ENCODE data around the gene JMJD6.
A peak's percentile ranks its signal among the peaks of the same experiment; 100 is the strongest.
"Not testable (repeated sequence)": the region's sequence is repeated elsewhere in the genome, so short reads cannot be mapped to it uniquely, and the experiment has no call there.

The JMJD6 gene

DNA sequence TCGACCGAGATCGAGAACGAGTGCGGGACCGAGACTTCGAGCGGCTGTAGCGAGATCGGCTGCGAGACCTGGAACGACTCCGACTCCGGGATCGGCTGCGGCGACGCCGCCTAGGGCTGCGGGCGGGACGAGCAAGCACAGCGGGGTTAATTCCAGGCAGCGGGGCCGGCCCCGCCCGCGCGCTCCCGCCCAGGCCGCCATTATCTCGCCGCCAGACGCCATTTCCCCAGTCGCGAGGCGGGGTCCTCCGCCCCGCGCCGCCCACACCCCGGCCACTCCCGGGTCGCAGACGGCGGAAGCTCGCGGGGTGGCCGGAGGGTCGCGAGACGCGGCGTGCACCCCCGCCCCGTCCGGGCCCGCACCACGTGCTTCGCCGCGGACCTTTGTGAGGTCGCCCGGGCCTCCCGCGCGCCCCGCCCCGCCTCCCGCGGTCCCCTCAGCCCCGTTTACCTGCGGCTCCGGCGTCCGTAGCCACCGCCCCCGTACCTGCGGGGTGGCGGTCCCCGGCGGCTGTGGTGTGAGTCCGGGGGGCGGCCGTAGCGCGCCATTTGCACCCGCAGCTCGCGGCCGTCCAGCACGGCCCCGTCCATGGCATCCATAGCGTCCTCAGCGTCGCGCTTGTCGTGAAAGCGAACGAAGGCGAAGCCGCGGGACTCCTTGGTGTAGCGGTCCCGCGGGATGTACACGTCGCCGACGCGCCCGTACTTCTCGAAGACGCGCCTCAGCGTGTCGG is 10.1 kb upstream of the JMJD6 start:
- DNase-seq (ENCODE audit: low read depth in 2 of 2): peak in 1 of 2 donors; percentile 71

DNA sequence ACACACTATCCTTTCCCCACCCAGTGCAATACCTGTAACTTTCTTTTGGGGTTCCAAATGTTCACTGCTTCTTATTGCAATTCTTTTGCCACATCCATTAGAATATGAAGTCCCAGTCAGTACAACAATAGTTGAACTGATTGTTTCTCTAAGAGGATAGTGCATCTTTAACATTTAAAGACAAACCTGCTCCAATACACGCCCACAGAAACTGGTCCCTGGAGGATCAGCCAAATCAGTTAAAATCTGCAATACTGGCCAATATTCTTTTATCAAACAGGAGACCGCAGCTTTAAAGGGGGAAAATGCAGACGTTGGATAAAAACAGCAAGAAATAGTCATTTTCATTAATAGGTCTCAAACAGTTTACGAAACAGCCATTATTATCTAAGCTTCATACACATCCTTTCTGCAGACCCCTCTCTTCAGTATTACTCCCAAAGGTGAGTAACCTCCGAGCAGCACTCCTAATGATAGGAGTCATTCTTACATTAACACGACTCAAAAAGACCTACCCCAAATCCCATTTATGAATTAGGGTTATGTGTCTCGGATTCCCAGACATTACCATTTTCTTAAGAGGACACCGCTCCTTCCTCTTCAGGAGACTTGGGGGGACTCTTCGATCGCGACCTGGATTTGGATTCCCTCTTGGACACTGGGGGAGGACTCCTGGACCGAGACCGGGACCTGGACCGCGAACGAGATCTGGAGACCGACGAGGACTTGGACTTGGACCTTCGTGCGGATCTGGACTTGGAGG is 9.4 kb upstream of the JMJD6 start:
- DNase-seq (ENCODE audit: low read depth in 2 of 2): no peak

DNA sequence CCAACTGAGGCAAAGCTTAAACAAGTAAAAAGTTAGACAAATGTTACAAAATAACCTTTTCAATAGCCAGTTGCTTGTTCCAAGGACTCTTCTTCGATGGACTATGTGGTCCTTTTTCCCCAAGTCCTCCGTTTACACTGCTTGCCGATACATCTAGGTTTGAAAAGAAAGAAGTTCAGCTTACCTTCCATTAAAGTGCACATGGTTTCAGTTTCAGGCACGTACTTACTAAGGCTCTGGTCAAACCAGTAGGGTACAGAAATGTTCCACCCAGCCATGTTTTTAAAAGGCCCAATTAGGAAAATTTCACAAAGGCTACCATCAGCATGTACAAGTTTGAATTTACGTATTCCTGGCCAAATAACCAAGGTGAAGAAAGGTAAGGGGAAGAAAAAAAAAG is 8.6 kb upstream of the JMJD6 start:
- DNase-seq (ENCODE audit: low read depth in 2 of 2): no peak

DNA sequence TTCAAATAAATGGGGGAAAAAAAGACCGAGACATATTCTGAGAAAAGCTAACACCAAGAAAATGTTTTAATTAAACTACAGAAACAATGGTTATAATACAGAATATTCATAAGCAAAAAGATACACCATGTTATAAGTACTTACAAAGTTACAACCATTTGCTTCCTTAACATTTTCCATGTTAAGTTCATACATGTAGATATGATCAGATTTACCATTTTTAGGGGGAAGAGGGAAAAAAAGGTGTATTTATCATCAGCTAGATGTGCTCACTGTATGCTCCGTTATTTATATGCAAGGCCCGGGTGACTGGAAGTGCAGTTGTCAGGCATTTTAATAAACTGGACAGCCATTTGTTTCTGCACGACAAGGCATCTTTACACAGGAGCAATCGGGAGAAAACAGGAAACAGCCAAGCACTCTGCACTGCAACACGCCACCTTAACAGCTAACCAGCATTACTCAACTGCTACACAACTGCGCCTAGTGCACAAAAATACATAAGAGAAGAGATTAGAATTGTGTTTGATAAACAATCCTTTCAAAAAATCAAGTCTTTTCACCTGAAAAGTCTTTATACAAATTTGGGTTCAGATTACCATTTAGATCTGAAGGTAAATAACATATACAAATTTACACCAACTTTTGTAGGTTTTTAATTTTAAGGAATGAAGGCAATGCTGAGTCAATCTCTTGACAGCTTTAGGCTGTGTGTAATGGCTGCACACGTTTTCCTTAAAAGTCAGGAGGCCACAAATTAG is 7.9 kb upstream of the JMJD6 start:
- DNase-seq (ENCODE audit: low read depth in 2 of 2): no peak

DNA sequence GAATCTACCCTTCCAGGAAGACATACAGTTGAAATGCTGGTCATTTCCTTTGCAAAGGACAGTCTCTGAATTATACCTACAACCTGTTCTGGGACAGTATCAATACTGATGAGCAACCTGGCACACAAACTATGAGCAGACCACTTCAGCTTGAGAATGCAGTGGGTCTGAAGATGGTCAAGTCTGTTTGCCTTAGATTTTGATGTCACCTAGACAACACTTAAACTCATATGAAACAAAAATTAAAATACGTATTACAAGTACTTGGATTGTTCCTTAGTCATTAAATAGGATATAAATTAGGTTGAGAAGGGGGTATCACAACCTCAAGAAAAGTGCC is 7.2 kb upstream of the JMJD6 start:
- no peak for DNase-seq (ENCODE audit: low read depth in 2 of 2)

DNA sequence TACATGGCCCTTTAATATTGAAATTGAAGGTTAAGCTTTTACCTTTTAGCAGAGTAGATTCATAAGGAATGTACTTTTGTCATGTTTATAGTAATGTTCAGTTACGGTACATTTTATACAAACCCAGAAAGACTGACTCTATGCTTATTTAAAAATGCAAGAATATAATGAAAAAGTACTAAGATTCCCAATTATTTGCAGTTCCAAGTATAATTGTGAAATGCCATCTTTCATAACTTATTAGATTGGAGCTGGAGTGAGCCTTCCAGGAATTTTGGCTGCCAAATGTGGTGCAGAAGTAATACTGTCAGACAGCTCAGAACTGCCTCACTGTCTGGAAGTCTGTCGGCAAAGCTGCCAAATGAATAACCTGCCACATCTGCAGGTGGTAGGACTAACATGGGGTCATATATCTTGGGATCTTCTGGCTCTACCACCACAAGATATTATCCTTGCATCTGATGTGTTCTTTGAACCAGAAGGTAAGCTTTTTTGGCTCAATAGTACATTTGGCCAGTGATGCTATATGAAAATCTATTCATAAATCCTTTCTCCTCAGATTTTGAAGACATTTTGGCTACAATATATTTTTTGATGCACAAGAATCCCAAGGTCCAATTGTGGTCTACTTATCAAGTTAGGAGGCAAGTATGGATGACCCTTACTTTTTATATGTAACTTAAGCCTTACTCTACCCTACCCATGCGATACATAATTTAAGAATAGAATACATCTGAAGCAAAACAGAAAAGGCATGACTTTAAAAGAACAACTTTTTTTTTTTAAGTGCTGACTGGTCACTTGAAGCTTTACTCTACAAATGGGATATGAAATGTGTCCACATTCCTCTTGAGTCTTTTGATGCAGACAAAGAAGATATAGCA is 6.6 kb upstream of the JMJD6 start:
- no peak for DNase-seq (ENCODE audit: low read depth in 2 of 2)

DNA sequence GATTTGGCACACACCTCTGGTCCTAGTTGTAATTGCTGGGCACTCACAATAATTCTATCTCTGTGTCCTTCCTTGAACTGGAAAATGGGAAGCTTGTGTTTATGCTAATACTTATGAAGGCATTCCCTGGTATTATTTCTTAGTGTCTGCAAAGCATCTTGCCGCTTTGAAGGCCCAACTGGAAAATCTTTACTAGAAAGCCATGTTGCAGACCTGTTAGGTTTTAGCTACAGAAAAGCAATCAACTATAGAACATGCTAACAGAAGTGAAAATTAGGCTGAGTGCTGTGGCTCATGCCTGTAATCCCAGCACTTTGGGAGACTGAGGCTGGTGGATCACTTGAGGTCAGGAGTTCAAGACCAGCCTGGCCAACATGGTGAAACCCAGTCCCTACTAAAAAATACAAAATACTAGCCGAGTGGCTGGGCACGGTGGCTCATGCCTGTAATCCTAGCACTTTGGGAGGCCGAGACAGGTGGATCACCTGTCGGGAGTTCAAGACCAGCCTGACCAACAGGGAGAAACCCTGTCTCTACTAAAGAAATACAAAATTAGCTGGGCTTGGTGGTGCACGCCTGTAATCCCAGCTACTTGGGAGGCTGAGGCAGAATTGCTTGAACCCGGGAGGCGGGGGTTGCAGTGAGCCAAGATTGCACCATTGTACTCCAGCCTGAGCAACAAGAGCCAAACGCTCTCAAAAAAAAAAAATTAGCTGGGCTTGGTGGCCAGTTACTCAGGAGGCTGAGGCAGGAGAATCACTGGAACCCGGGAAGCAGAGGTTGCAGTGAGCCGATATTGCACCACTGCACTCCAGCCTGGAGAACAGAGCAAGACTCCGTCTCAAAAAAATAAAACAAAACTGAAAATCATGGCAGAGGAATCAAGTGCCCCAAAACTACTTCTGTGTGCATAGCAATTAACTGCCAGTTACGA is 5.7 kb upstream of the JMJD6 start:
- not testable (repeated sequence) for DNase-seq (ENCODE audit: low read depth in 2 of 2)

DNA sequence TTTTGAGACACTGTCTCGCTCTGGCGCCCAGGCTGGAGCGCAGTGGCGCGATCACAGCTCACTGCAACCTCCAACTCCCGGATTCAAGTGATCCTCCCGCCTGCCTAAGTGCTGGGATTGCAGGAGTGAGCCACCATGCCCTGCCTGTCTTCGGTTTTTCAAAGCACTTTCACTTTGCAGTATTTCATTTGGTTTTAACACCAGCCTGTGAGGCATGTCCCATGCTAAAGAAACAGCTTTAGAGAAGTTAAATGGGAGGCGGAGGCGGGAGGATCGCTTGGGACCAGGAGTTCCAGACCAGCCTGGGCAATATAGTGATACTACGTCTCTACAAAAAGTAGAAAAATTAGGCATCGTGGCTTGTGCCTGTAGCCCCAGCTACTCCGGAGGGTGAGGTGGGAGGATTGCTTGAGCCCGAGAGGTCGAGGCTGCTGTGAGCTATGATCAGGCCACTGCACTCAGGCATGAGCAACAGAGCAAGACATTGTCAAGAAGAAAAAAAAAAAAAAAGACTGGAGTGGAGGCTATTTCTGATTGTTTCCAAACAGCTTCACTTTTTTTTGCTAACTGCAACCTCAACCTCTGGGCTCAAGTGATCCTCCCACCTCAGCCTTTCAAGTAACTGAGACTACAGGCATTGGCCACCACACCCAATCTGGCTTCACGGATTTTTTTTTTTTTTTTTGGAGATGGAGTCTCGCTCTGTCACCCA is 1.5 kb upstream of the JMJD6 start:
- DNase-seq (ENCODE audit: low read depth in 2 of 2): no peak

DNA sequence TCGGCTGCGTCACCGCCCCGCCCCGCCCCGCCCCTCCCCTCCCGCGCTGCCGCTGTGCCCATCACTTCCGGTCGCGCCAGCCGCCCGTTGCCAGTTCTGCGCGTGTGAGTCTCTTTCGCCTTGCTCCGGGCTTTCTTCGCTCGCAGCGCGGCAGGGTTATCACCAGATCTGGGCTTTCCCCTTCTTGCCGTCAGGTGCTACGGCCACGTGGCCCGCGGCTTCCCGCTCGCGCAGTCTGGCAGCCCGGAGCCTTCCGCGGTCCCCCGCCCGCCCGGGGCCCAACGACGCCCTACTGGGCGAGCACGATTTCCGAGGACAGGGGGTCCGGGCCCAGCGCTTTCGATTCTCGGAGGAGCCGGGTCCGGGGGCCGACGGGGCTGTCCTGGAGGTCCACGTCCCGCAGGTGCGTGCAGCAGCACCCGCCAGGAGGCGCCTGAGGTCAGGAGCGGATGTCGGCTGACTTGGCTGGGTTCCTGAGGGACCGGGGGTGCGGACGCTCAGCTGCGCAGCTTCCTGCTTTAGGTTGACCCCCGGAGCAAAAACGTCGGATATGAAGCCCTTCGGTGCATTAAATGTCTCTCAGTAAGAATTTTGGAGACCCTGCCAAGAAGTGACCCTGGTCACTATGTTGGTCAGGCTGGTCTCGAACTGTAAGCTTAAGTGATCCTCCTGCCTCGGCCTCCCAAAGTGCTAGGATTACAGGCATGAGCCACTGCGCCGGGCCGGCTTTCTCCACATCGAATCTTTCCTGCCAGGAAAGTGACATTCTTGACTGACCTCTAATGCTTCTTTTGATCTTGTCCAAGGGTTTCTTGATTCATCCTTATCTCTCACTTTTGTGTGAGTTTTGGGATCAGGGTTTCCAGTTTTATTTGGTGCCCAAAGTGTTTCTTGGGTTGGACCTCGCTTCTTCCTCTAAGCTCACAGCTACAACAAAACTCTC is 641 bp upstream of the JMJD6 start, which contains the start of gene METTL23:
Gene METTL23, plus strand, starts transcription at position 64 of the 943 bp plus-strand sequence. CDS start 2,872 bp downstream, outside the sequence.
- DNase-seq (ENCODE audit: low read depth in 2 of 2): peak; percentile 51 to 68

DNA sequence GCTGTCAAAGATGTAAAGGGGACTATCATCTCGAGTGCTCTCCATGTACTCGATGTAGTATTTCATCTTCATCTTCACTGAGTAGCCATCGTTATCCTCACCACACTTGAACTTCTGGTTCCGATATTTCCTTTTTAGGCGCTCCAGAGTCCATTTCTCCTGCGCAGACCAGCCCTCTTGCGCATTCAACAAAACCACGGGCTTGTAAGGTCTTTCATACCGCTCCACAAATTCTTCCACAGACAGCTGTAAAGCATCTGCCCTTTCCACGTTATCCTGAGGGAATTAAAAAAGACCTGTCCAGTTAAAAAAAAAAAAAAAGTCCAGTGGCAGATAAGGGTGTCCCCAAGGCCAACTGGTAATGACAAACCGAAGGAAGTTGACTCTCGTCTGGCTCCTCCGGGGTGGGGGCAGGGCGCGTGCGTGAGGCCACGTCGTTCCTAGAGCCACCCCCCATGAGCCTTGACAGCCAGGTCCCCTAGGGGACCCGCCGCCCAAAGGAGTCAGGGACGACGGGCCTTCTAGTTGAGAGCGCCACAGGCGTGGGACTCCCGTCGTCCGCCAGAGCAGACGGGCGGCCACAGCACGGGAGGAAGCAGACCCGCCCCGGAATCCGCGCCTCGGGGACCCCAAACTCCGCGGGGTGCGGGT is 701 bp downstream of the JMJD6 start:
- DNase-seq (ENCODE audit: low read depth in 2 of 2): peak in 1 of 2 donors; percentile 69

DNA sequence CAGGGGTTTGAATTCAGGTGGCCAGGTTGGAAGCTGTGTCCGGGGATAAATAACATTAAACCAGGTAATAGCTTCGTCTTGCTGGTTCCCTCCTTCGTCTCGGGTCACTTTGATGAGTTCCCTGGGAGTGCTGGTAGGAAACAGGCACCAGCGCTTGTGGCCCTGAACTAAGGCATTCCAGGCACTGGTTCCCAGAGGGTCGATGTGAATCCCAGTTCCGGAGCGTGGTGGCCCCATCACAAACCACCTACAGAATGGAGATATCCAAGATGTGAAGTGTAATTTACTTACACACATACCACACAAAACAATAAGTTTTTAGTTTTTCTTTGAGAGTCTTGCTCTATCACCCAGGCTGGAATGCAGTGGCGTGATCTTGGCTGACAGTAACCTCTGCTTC is 2.6 kb downstream of the JMJD6 start:
- no peak for DNase-seq (ENCODE audit: low read depth in 2 of 2)

DNA sequence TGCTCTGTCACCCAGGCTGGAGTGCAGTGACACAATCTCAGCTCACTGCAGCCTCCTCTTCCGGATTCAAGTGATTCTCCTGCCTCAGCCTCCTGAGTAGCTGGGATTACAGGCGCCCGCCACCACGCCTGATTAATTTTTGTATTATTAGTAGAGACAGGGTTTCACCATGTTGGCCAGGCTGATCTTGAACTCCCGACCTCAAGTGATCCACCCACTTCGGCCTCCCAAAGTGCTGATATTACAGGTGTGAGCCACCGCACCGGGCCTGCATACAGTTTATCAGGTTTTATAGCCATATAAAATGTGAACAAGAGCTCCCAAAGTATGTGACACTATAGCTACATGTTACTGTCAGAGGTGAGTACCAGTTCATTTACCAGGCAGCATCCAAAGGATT is 3.4 kb downstream of the JMJD6 start:
- DNase-seq (ENCODE audit: low read depth in 2 of 2): not testable (repeated sequence)

DNA sequence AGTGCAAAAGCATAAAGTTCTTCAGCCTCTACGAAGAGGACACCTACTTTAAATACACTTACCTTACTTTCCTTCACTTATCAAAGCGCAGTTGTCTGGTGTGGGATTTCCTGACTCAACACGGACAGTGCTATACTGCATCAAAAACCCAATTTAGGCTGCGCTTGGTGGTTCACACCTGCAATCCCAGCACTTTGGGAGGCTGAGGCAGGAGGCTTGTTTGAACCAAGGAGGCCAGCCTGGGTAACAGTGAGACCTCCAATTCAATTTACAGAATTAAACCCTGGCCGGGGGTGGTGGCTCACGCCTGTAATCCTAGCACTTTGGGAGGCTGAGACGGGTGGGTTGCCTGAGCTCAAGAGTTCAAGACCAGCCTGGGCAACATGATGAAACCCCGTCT is 4.1 kb downstream of the JMJD6 start:
- no peak for DNase-seq (ENCODE audit: low read depth in 2 of 2)

DNA sequence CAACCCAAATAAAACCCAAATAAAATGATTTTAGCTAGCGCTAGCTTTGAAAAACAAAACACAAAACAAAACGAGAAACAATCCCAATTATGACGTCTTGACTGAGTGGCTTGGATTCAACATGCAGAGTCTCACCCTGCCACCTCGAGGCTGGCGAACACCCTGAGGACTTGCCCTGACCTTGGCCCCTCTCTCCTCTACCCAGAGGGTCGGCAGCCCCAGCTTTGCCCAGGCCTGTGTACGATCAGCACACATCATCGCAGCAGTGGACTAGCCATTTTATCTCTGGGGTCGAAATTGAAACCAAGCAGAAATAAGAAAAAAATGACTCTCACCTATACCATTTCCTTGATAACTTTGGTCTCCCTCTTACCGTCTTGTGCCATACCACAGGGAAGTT is 4.9 kb downstream of the JMJD6 start:
- DNase-seq (ENCODE audit: low read depth in 2 of 2): no peak

DNA sequence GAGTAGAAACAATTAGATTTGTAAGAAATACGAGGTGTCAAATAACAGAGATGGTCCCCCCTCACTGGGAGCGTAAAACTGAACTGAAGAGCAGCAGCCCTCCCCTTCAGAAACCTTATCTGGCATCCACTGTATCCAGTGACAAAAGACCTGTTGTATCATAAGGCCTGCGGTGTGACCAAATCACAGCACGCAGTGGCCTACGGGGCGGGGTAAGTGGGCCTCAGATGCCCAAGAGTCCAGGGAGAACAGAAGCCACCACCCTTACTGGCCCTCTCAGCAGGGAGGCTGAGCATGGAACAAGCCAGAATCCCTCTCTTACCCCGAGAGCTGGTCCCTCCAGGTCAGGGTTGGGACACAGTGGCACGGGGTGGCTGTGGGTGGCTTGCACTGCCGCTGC is 5.5 kb downstream of the JMJD6 start:
- DNase-seq (ENCODE audit: low read depth in 2 of 2): no peak

DNA sequence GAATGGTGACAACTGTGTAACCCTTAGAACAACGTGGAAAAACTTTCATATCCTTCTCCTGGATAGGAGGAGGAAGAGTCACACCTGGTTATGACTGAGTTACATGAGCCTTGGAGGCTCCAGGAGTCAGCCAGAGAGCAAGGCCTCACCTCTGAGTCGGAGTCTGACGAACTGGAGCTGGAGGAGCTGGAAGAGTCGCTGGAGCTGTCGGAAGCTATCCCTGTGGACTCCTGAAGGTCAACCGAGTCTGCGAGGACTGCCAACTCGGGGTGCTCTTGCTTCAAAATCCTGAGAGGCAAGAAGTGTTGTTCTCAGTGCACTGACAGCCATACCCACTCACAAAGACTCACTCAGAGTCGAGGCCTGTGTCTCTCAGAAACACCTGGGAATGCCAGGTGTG is 6.2 kb downstream of the JMJD6 start:
- no peak for DNase-seq (ENCODE audit: low read depth in 2 of 2)

DNA sequence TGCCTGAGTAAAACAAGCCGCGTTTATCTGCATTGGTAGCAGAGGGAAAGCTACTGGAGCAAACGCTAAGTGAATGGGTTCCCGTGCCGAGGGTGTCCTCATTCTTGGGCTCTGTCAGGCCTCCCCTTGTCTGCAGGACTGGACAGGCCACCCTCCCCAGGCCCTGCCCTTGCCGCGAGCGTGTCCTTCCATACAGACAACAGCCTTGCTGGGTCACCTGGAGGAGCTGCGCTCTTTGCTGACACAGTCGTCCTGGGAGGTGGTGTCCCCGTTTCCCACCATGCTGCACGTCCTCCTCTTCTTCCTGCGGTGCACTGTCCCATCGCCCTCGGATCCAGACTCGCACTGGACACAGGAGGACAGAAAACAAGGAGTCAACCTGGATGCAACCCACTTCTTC is 7.9 kb downstream of the JMJD6 start:
- DNase-seq (ENCODE audit: low read depth in 2 of 2): no peak

DNA sequence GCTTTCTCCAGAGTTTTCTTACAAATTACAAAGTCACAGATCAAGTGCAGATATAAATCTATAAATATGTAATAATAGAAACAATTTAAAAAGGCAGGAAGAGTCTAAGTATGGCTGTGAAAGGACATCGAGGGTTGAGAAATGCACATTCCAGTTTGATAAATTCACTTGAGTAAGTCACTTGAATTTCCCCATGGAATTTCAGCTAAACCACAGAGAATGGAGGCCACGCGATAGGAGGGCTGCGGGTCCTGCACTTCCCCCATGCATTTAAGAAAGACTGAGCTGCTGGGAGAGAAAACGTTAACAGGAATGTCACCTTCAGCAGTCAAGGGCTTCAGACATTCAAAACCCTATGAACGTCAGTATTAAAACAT is 9.6 kb downstream of the JMJD6 start:
- DNase-seq (ENCODE audit: low read depth in 2 of 2): no peak

Data from stimulated activated CD8-positive, alpha-beta memory T cell treated with anti-CD3 and anti-CD28 coated beads, Interleukin-7, amount 100 ng/mL, for 4 hours (primary cell).